VCaP (cell line): ENCODE results near the gene MBLAC1.

Experiments
- H3K27ac ChIP-seq: fragments of 450-650 bp; 2 replicates; pipeline ENCODE4 v1.5.1; 2017
- TF ChIP-seq, protein P1 (sequence below): fragments of 450-650 bp; conservative IDR thresholded peaks from 2 replicates; pipeline ENCODE4 v1.5.1; 2017; ENCODE audit warnings: mild to moderate bottlenecking, moderate library complexity

MBLAC1 gene

DNA sequence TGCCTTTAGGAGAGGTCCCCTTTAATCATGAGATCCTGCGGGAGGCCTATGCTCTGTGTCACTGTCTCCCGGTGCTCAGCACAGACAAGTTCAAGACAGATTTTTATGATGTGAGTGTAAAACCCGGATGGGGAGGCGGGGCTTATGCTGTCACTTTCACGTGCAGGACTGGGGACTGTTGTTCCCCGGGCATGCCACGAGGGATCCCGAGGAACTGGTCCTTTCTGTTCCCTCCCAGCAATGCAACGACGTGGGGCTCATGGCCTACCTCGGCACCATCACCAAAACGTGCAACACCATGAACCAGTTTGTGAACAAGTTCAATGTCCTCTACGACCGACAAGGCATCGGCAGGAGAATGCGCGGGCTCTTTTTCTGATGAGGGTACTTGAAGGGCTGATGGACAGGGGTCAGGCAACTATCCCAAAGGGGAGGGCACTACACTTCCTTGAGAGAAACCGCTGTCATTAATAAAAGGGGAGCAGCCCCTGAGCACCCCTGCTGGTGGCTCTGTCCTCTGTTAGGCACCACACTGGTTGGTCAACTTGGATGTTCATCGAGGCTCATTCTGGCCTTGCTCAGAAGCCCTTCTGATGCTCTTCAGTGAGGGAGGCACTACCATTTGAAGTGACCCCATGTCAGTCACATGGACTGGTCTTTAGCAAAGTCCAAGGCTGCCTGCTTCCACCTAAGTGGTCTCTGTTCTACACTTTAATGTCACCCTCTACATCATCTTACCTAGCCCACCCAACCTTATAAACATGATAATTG, 35.2 kb upstream of the MBLAC1 start:
- no peak overlapping the region for H3K27ac ChIP-seq
- TF ChIP-seq, protein P1, sequence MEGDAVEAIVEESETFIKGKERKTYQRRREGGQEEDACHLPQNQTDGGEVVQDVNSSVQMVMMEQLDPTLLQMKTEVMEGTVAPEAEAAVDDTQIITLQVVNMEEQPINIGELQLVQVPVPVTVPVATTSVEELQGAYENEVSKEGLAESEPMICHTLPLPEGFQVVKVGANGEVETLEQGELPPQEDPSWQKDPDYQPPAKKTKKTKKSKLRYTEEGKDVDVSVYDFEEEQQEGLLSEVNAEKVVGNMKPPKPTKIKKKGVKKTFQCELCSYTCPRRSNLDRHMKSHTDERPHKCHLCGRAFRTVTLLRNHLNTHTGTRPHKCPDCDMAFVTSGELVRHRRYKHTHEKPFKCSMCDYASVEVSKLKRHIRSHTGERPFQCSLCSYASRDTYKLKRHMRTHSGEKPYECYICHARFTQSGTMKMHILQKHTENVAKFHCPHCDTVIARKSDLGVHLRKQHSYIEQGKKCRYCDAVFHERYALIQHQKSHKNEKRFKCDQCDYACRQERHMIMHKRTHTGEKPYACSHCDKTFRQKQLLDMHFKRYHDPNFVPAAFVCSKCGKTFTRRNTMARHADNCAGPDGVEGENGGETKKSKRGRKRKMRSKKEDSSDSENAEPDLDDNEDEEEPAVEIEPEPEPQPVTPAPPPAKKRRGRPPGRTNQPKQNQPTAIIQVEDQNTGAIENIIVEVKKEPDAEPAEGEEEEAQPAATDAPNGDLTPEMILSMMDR = peak; percentile 14; the same call in 1 of the 2 replicates

DNA sequence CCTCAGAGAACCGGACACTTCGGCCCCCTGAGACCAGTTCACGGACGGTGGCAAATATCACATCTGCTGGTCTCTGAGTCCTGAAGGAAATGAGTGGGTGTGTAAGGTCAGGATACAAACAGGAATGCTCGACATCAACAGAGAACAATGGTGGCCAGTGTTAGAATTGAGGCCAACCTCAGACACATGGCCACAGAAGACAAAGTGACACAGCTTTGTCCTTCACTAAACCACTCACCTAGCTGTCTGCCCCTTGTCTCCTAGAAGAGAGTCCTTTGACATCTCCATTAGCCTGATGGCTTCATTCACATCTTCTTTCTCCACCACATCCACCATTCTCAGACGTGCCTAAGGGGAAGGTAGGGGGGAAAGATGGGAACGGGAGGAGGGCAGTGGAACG, 33.7 kb upstream of the MBLAC1 start:
- H3K27ac ChIP-seq = peak overlapping the region; percentile 15; the same call in 1 of the 2 replicates
- TF ChIP-seq, protein P1 = no peak

DNA sequence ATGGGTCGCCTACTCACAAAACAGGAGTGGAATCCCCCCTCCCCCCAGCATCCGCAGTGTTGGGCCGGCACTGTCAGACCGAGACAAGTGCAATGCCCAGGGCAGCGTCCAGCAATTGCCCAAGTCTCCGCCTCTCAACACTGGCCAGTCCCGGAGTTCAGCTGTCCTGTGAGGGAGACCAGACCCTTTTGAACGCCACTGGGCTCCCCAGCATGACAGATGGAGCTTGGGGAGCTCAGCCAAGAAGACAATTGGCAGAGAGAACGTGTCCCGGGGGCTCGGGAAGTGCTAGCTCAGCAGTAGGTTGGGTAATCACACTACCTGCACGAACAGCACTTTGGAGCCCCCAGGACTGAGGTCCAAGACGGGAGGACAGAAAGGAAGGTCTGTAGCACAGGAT, 33.3 kb upstream of the MBLAC1 start:
- TF ChIP-seq, protein P1 = no peak
- H3K27ac ChIP-seq = peak overlapping the region; percentile 15

DNA sequence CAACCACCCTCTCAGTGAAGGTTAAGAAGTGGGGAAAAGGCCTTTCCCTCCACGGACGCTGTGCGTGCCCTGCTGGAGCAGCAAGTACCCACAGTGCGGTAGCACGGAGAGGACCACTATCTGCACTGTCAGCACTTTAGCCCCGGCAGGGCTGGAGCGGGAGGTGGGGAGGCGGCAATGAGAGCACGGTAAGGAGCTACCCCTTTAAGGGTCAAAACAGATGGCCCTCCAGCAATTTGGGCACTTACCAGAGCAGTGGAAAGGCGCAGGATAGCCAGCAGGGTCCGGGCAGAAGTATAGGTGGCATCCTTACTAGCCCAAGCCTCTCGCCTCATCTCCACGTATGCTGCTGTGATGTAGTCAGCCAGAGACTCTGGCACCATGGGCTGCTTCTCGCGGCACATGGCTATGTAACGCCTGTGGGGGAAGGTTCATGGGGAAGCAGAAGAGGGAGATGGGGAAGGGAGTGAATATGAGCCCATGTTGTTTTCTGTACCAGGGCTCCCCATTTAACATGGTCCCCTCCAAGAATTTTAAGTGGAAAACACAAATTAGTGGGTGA, 32.8 kb upstream of the MBLAC1 start:
- TF ChIP-seq, protein P1 = no peak
- peak overlapping the region; percentile 15 for H3K27ac ChIP-seq

DNA sequence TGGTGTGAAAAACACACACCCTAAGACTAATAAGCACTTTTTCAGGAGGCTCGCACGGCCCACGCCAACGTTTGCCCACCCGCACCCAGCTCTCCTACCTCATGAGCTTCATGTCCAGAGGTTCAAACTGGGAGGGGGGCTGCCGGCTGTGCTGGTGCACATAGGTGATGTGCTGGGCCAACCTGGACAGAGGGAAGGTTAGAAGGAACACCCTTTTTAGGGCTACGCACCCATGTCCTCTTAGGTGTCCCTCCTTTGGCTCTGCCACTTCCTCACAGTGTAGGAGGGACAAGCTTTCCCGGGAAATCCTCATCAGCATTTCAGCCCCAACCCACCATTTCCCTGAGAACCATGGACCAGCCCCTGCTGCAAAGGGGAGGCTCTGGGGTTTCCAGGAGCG, 31.5 kb upstream of the MBLAC1 start:
- no peak overlapping the region for H3K27ac ChIP-seq
- TF ChIP-seq, protein P1 = no peak

DNA sequence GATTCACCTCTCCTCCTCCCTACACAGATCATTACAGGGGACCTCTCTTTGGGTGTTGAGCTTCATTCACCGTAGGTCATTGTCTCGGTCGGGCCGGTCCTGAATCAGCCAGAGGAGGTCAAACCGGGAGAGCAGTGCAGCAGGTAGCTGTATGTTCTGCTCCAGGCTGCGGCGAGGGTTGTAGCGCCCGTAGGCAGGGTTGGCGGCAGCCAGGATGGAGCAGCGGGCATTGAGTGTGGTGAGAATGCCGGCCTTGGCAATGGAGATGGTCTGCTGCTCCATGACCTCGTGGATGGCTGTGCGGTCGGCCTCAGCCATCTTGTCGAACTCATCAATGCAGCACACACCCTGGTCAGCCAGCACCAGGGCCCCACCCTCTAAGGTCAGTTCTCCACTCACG, 31.1 kb upstream of the MBLAC1 start:
- H3K27ac ChIP-seq = 0 out of 2 replicates have a peak overlapping the region, but pooled peaks have one; percentile 92

DNA sequence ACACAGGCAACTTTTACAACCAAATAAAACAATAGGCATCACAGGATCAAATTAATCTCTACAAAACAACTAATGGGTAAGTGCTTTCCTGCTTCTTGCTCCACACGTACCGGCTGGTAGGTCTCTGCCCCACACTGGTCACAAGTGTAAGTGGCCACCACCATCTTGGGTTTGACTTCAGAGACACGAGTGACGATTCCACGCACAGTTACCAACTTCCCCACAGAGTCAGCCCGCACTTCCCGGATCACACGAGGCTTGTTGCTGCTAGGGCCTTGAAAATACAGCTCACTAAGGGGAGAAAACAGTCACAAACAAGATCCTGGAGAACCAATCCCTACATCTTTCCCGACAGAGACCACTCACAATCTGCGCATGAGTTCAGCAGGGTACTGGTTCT, 27.9 kb upstream of the MBLAC1 start:
- peak overlapping the region; percentile 92 for H3K27ac ChIP-seq

More for the DNA sequence above, 31.1 kb upstream of the MBLAC1 start:
- TF ChIP-seq, protein P1 = no peak

More for the DNA sequence above, 27.9 kb upstream of the MBLAC1 start:
- TF ChIP-seq, protein P1 = no peak
